GM12865 (cell line): ENCODE measurements around the gene CYP2B6.

Experiments used
- DNase-seq: peaks from one replicate; pipeline ENCODE4 v3.0.0; 2010; ENCODE audit warnings: low read depth
- H3K4me3 ChIP-seq: 2 replicates; pipeline ENCODE4 v1.5.1; 2011; ENCODE audit warnings: mild to moderate bottlenecking, low read depth, low read length, control low read depth
- CTCF ChIP-seq: IDR thresholded peaks from 2 replicates; pipeline ENCODE4 v1.5.1; 2011; ENCODE audit warnings: low read length, control low read depth, low read depth, inconsistent platforms; ENCODE audit not compliant: insufficient read depth; ENCODE audit errors: missing control alignments

The CYP2B6 gene

GRCh38 chr19:41016488-41017071 lies 25.5 kb downstream of the CYP2B6 start:
- DNase-seq: no peak
- no peak for TF ChIP-seq CTCF
- H3K4me3 ChIP-seq: no peak overlapping the region

- H3K4me3 ChIP-seq: no peak overlapping the region
- DNase-seq: no peak
- no peak for TF ChIP-seq CTCF
These were observed 27.7 kb downstream of the CYP2B6 start for GRCh38 chr19:41018736-41019290.

GRCh38 chr19:41019346-41019745 lies 28.3 kb downstream of the CYP2B6 start:
- no peak for TF ChIP-seq CTCF
- no peak for DNase-seq
- H3K4me3 ChIP-seq: no peak overlapping the region

GRCh38 chr19:41023193-41023592 lies 32.1 kb downstream of the CYP2B6 start:
- no peak for DNase-seq
- no peak for TF ChIP-seq CTCF
- H3K4me3 ChIP-seq: no peak overlapping the region

GRCh38 chr19:41025411-41025810 lies 34.3 kb downstream of the CYP2B6 start:
- TF ChIP-seq CTCF: no peak
- no peak for DNase-seq
- no peak overlapping the region for H3K4me3 ChIP-seq

- no peak overlapping the region for H3K4me3 ChIP-seq
- TF ChIP-seq CTCF: no peak
- DNase-seq: no peak
These were observed 34.8 kb downstream of the CYP2B6 start for GRCh38 chr19:41025871-41026270.
